Measurements from ENCODE around the gene GAB2.

- no peak for TF ChIP-seq POLR2AphosphoS5 (IDR thresholded peaks at IDR 0.05; ENCODE audit: low read depth, low read length)
- TF ChIP-seq POLR2A (IDR thresholded peaks at IDR 0.05; ENCODE audit: low read depth, low read length) = no peak
- TF ChIP-seq SPI1 (IDR thresholded peaks at IDR 0.05; ENCODE audit: low read depth, low read length) = no peak
These were observed 177.8 kb downstream of the GAB2 start for GRCh38 chr11:78239781-78240180.
